ENCODE measurements around the gene RIMBP2. TPM values are rescaled to one million over a fixed set of nuclear protein-coding genes. Genes with fewer than 3 reads are reported as not detected.

The RIMBP2 gene
- total and polyA plus RNA-seq, 4 donors = 0.39 to 1.0 TPM; not detected in 2

DNA sequence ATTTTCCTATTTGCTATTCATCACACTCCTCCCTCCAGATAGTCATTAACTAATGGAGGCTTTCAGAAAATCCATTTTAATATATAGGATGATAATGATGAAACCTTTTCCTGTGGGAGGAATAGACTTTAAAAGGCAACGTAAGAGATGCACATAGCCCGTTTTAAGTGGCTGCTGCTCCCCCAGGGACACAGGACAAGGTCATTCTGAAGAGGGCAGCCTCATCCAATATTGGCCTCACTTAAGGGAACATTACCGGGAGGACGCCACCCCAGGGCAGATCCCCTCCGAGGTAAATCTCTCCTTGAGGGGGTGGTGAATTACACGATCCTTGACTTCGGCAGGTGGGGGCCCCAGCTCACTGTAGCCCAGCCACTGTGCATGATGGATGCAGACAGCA lies 246.5 kb downstream of the RIMBP2 start:
- Histone ChIP-seq H3K27ac (ENCODE audit: low read depth in 1 of 2, low read length in 2 of 2) (no peak overlapping the region), H3K36me3 (ENCODE audit: control insufficient read depth in 1 of 2, insufficient read depth in 2 of 2, low read length in 1 of 2) (no peaks in the 10 kb centered on the region), H3K27me3 (ENCODE audit: control insufficient read depth in 1 of 2, insufficient read depth in 2 of 2, low read length in 1 of 2) (no peaks in the 10 kb centered on the region), H3K4me1 (ENCODE audit: control insufficient read depth in 1 of 2, insufficient read depth in 2 of 2, low read length in 2 of 2) (no peaks in the 10 kb centered on the region), H3K9me3 (ENCODE audit: control insufficient read depth, low read length) (peaks cover 6% of the 10 kb centered on the region), H3K4me3 (ENCODE audit: low read length in 2 of 2) (no peak overlapping the region)
- intact Hi-C loops (cut with DNase I) = no loop called here
- DNase-seq (peak in 1 of 2 donors; percentile 20), ATAC-seq (ENCODE audit: low FRiP score) (no peak)
- WGBS, 2 donors = 82 to 83% methylated on average over 7 of the region's 7 CpGs

DNA sequence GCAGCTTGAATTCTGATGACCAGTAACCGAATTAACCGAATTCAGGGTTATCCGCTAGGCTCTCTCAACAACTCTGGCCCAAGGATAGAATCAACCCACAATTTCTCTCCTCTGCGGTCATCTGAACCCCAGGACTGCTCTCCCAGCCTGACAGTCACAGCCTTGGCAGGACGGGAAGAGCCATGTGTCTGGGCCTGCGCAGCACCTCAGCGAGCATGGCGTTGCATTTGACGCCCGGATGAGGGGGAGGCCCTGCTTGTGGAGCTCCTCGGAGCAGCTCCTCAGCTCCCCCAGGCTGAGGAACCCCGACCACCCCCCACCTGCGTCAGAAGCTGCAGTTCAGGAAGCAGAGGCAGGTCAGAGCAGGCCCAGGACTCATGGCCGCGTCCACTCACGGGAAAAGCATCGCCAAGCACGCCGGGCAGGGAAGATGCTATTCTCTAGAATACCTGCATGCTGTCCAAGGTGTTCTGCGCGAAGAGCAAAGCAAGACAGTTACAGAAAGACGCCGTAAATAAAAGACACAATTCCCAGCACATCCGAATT lies 247.3 kb downstream of the RIMBP2 start:
- Histone ChIP-seq H3K4me3 (ENCODE audit: low read length in 2 of 2) (no peak overlapping the region), H3K27ac (ENCODE audit: low read depth in 1 of 2, low read length in 2 of 2) (no peak overlapping the region), H3K36me3 (ENCODE audit: control insufficient read depth in 1 of 2, insufficient read depth in 2 of 2, low read length in 1 of 2) (no peaks in the 10 kb centered on the region), H3K27me3 (ENCODE audit: control insufficient read depth in 1 of 2, insufficient read depth in 2 of 2, low read length in 1 of 2) (no peaks in the 10 kb centered on the region), H3K9me3 (ENCODE audit: control insufficient read depth, low read length) (peaks cover 6% of the 10 kb centered on the region), H3K4me1 (ENCODE audit: control insufficient read depth in 1 of 2, insufficient read depth in 2 of 2, low read length in 2 of 2) (no peaks in the 10 kb centered on the region)
- DNase-seq (peak in 1 of 2 donors; percentile 56), ATAC-seq (ENCODE audit: low FRiP score) (no peak)
- intact Hi-C loops (cut with DNase I) = no loop called here
- 93 to 94% methylated on average over 24 of the region's 24 CpGs for WGBS, 2 donors

GRCh38 chr12:130468186-130468585 lies 247.9 kb downstream of the RIMBP2 start:
- 90 to 91% methylated on average over 9 of the region's 9 CpGs for WGBS, 2 donors
- DNase-seq (peak in 1 of 2 donors; percentile 68), ATAC-seq (ENCODE audit: low FRiP score) (no peak)
- no peaks in the 10 kb centered on the region for H3K4me1 ChIP-seq (ENCODE audit: control insufficient read depth in 1 of 2, insufficient read depth in 2 of 2, low read length in 2 of 2)
- no peak overlapping the region for H3K4me3 ChIP-seq (ENCODE audit: low read length in 2 of 2)
- no peaks in the 10 kb centered on the region for H3K36me3 ChIP-seq (ENCODE audit: control insufficient read depth in 1 of 2, insufficient read depth in 2 of 2, low read length in 1 of 2)
- no peaks in the 10 kb centered on the region for H3K27me3 ChIP-seq (ENCODE audit: control insufficient read depth in 1 of 2, insufficient read depth in 2 of 2, low read length in 1 of 2)
- peaks cover 6% of the 10 kb centered on the region for H3K9me3 ChIP-seq (ENCODE audit: control insufficient read depth, low read length)
- no peak overlapping the region for H3K27ac ChIP-seq (ENCODE audit: low read depth in 1 of 2, low read length in 2 of 2)
- intact Hi-C loops (cut with DNase I) = no loop called here

DNA sequence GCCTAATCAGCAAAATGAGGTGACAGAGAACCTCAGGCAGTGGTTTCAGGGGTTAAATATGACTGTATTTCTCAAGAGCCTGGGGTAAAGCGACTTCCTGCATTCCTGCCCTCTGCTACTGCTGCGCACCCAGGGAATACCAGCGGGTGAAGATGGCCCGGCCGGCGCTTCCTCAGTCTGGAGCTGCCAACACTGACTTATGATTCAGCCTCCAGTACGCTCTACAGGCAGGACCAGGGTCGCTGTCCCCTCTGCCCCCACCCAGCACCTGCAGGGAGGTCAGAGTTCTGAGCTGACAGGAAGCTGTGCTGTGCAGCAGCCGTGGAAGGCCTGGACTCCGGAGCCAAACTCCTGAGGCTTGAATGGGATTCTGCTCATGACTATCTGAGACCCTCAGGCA lies 250.5 kb downstream of the RIMBP2 start:
- 27 to 37% methylated on average over 10 of the region's 10 CpGs for WGBS, 2 donors
- Histone ChIP-seq H3K9me3 (ENCODE audit: control insufficient read depth, low read length) (peaks cover 6% of the 10 kb centered on the region), H3K4me1 (ENCODE audit: control insufficient read depth in 1 of 2, insufficient read depth in 2 of 2, low read length in 2 of 2) (no peaks in the 10 kb centered on the region), H3K4me3 (ENCODE audit: low read length in 2 of 2) (no peak overlapping the region), H3K27me3 (ENCODE audit: control insufficient read depth in 1 of 2, insufficient read depth in 2 of 2, low read length in 1 of 2) (no peaks in the 10 kb centered on the region), H3K36me3 (ENCODE audit: control insufficient read depth in 1 of 2, insufficient read depth in 2 of 2, low read length in 1 of 2) (no peaks in the 10 kb centered on the region), H3K27ac (ENCODE audit: low read depth in 1 of 2, low read length in 2 of 2) (no peak overlapping the region)
- DNase-seq (peak in 1 of 2 donors; percentile 53), ATAC-seq (ENCODE audit: low FRiP score) (no peak)
- intact Hi-C loops (cut with DNase I) = no loop called here

DNA sequence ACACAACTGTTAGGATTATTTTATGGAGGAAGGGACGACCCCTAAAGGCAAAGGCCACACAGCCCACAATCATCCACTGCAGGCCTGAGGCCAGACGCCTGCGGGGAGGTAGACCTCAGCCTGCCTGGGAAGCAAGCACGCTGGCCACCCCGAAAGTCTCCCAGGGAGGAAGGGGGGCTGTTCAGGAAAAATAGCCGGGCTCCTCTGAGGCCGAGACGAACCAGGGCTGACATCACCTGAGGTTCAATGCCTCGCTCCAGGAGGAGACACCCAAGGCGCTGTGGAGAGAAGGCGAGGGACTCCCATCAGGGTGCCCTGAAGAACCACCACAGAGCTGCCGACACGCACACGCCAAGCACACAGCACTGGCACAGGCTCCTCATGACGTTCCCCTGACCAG lies 251.1 kb downstream of the RIMBP2 start:
- Histone ChIP-seq H3K9me3 (ENCODE audit: control insufficient read depth, low read length) (peaks cover 6% of the 10 kb centered on the region), H3K27ac (ENCODE audit: low read depth in 1 of 2, low read length in 2 of 2) (no peak overlapping the region), H3K36me3 (ENCODE audit: control insufficient read depth in 1 of 2, insufficient read depth in 2 of 2, low read length in 1 of 2) (no peaks in the 10 kb centered on the region), H3K4me3 (ENCODE audit: low read length in 2 of 2) (no peak overlapping the region), H3K4me1 (ENCODE audit: control insufficient read depth in 1 of 2, insufficient read depth in 2 of 2, low read length in 2 of 2) (no peaks in the 10 kb centered on the region), H3K27me3 (ENCODE audit: control insufficient read depth in 1 of 2, insufficient read depth in 2 of 2, low read length in 1 of 2) (no peaks in the 10 kb centered on the region)
- WGBS, 2 donors = 90% methylated on average over 15 of the region's 15 CpGs
- intact Hi-C loops (cut with DNase I) = no loop called here
- no peak for DNase-seq
- ATAC-seq (ENCODE audit: low FRiP score) = no peak

GRCh38 chr12:130463818-130464670 lies 252.1 kb downstream of the RIMBP2 start:
- Histone ChIP-seq H3K27me3 (ENCODE audit: control insufficient read depth in 1 of 2, insufficient read depth in 2 of 2, low read length in 1 of 2) (no peaks in the 10 kb centered on the region), H3K4me1 (ENCODE audit: control insufficient read depth in 1 of 2, insufficient read depth in 2 of 2, low read length in 2 of 2) (no peaks in the 10 kb centered on the region), H3K27ac (ENCODE audit: low read depth in 1 of 2, low read length in 2 of 2) (no peak overlapping the region), H3K4me3 (ENCODE audit: low read length in 2 of 2) (no peak overlapping the region), H3K9me3 (ENCODE audit: control insufficient read depth, low read length) (peaks cover 6% of the 10 kb centered on the region), H3K36me3 (ENCODE audit: control insufficient read depth in 1 of 2, insufficient read depth in 2 of 2, low read length in 1 of 2) (no peaks in the 10 kb centered on the region)
- intact Hi-C loops (cut with DNase I) = no loop called here
- WGBS, 2 donors = 67 to 70% methylated on average over 19 of the region's 19 CpGs
- no peak for ATAC-seq (ENCODE audit: low FRiP score)
- no peak for DNase-seq

GRCh38 chr12:130463275-130463658 lies 252.8 kb downstream of the RIMBP2 start:
- Histone ChIP-seq H3K27me3 (ENCODE audit: control insufficient read depth in 1 of 2, insufficient read depth in 2 of 2, low read length in 1 of 2) (no peaks in the 10 kb centered on the region), H3K4me1 (ENCODE audit: control insufficient read depth in 1 of 2, insufficient read depth in 2 of 2, low read length in 2 of 2) (no peaks in the 10 kb centered on the region), H3K4me3 (ENCODE audit: low read length in 2 of 2) (no peak overlapping the region), H3K9me3 (ENCODE audit: control insufficient read depth, low read length) (peaks cover 6% of the 10 kb centered on the region), H3K27ac (ENCODE audit: low read depth in 1 of 2, low read length in 2 of 2) (no peak overlapping the region), H3K36me3 (ENCODE audit: control insufficient read depth in 1 of 2, insufficient read depth in 2 of 2, low read length in 1 of 2) (no peaks in the 10 kb centered on the region)
- 44 to 56% methylated on average over 9 of the region's 9 CpGs for WGBS, 2 donors
- no peak for DNase-seq
- intact Hi-C loops (cut with DNase I) = no loop called here
- ATAC-seq (ENCODE audit: low FRiP score) = no peak

DNA sequence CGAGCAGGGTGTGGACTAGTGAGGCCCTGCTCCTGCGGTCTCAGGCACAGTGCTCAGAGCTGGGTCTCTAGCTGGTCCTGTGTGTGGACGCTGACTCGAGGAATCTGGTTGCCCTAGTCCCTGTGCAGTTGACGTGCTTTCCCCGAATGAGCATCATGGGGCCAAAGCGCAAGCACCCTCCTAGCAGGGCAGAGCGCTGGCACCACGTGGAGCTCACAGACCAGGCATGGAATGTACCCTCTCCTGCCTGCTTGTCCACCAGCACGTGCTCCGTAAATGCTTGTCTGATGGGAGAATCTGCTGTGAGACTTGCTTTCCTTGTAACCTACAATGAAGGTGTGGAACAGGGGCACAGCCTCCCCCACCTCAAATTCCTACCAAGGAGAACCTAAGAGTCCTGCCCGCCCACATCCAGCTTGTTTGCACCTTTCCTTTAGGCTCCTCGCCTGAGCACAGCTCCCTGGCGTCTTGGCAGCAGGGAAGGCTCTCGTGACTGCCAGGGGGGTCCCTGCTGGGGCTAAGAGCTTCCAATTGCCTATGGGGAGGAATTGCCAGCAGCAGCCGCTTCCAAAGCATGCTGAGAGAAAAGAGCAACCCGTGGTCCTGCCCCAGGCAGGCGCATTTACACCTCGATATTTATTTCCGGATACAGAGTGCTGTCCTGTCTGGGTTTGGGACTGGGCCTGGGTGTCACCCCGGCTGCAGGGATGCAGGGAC lies 253.4 kb downstream of the RIMBP2 start:
- Histone ChIP-seq H3K4me1 (ENCODE audit: control insufficient read depth in 1 of 2, insufficient read depth in 2 of 2, low read length in 2 of 2) (no peaks in the 10 kb centered on the region), H3K4me3 (ENCODE audit: low read length in 2 of 2) (no peak overlapping the region), H3K27ac (ENCODE audit: low read depth in 1 of 2, low read length in 2 of 2) (no peak overlapping the region), H3K36me3 (ENCODE audit: control insufficient read depth in 1 of 2, insufficient read depth in 2 of 2, low read length in 1 of 2) (no peaks in the 10 kb centered on the region), H3K27me3 (ENCODE audit: control insufficient read depth in 1 of 2, insufficient read depth in 2 of 2, low read length in 1 of 2) (no peaks in the 10 kb centered on the region), H3K9me3 (ENCODE audit: control insufficient read depth, low read length) (peaks cover 1% of the 10 kb centered on the region)
- ATAC-seq (ENCODE audit: low FRiP score) (no peak), DNase-seq (no peak)
- WGBS, 2 donors = 73 to 75% methylated on average over 21 of the region's 21 CpGs
- intact Hi-C loops (cut with DNase I) = no loop called here
